ENCODE measurements around the gene NR1H2. TPM values are rescaled to one million over a fixed set of nuclear protein-coding genes. Genes with fewer than 3 reads are reported as not detected.

Gene NR1H2
- total RNA-seq, 4 donors from 2014 or later: 80.2 to 125 (median 93.7) TPM

GRCh38 chr19:50394017-50394416 lies 17.8 kb downstream of the NR1H2 start:
- TF ChIP-seq POLR2A (IDR thresholded peaks at IDR 0.05): no peak
- no peak for TF ChIP-seq CTCF (IDR thresholded peaks at IDR 0.05)
- TF ChIP-seq EP300 (IDR thresholded peaks at IDR 0.05): no peak
- no peak for DNase-seq (ENCODE audit: low spot score in 2 of 2)
- H3K4me1 ChIP-seq: no peaks in the 10 kb centered on the region
- H3K9me3 ChIP-seq: no peaks in the 10 kb centered on the region
- H3K4me3 ChIP-seq: no peak overlapping the region
- 87 to 96% methylated on average over 9 of the region's 9 CpGs for WGBS, 2 donors
- no peak overlapping the region for H3K27ac ChIP-seq
- H3K27me3 ChIP-seq: no peaks in the 10 kb centered on the region
- H3K36me3 ChIP-seq: peaks cover 0 to 26% (median 0%) of the 10 kb centered on the region in 3 donors

- H3K9me3 ChIP-seq: no peaks in the 10 kb centered on the region
- H3K4me1 ChIP-seq: no peaks in the 10 kb centered on the region
- peaks cover 0 to 39% (median 0%) of the 10 kb centered on the region in 3 donors for H3K36me3 ChIP-seq
- no peak overlapping the region for H3K4me3 ChIP-seq
- WGBS, 2 donors: 78 to 88% methylated on average over 12 of the region's 13 CpGs
- no peak for DNase-seq (ENCODE audit: low spot score in 2 of 2)
- TF ChIP-seq CTCF (IDR thresholded peaks at IDR 0.05) (no peak), POLR2A (IDR thresholded peaks at IDR 0.05) (no peak), EP300 (IDR thresholded peaks at IDR 0.05) (no peak)
- H3K27ac ChIP-seq: no peak overlapping the region
- no peaks in the 10 kb centered on the region for H3K27me3 ChIP-seq
Measured at GRCh38 chr19:50398675-50399367, 22.6 kb downstream of the NR1H2 start.

- Histone ChIP-seq H3K4me3 (no peak overlapping the region), H3K27me3 (no peaks in the 10 kb centered on the region), H3K9me3 (no peaks in the 10 kb centered on the region), H3K4me1 (no peaks in the 10 kb centered on the region), H3K36me3 (peaks cover 0 to 44% (median 0%) of the 10 kb centered on the region in 3 donors), H3K27ac (no peak overlapping the region)
- TF ChIP-seq CTCF (IDR thresholded peaks at IDR 0.05) (no peak), POLR2A (IDR thresholded peaks at IDR 0.05) (no peak), EP300 (IDR thresholded peaks at IDR 0.05) (no peak)
- WGBS, 2 donors: 85 to 89% methylated on average over 8 to 10 of the region's 10 CpGs
- DNase-seq (ENCODE audit: low spot score in 2 of 2): no peak
Measured at GRCh38 chr19:50399368-50399745, 23.1 kb downstream of the NR1H2 start.

- Histone ChIP-seq H3K27ac (no peak overlapping the region), H3K36me3 (peaks cover 0 to 69% (median 0%) of the 10 kb centered on the region in 3 donors), H3K4me1 (no peaks in the 10 kb centered on the region), H3K27me3 (no peaks in the 10 kb centered on the region), H3K4me3 (no peak overlapping the region), H3K9me3 (no peaks in the 10 kb centered on the region)
- DNase-seq (ENCODE audit: low spot score in 2 of 2): no peak
- TF ChIP-seq CTCF (IDR thresholded peaks at IDR 0.05) (no peak), EP300 (IDR thresholded peaks at IDR 0.05) (no peak), POLR2A (IDR thresholded peaks at IDR 0.05) (no peak)
- WGBS, 2 donors: 87 to 88% methylated on average over 48 of the region's 48 CpGs
Measured at GRCh38 chr19:50401605-50402450, 25.6 kb downstream of the NR1H2 start.

Data from tibial nerve (tissue), 4 donors.